Stimulated activated CD8-positive, alpha-beta memory T cell treated with anti-CD3 and anti-CD28 coated beads, Interleukin-15, amount 100 ng/mL, for 4 hours (primary cell): Measurements from ENCODE around the gene EGLN1.

Source experiments
- DNase-seq, 2 donors: peaks; one replicate each; pipeline ENCODE4 v3.0.0-alpha.2; 2020; ENCODE audit warnings: low read depth in 2 of 2

The EGLN1 gene

DNA sequence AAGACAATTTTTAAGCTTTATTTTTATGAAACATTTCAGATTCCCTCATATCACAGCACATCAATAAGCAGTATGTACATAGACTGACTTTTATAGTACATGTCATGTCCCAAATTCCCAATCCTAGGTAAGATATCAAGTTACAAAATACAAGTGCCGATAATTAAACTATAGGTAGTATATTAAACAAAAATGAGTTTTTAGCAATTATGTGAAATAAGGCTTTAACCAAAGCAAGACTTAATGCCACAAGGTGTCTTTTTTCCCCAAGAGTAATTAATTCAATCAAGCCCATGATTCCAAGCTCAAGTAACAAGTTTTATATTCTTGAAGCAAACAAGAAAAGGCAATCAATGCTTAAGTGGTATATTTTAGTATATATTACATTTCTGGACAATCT lies 89.3 kb downstream of the EGLN1 start:
- no peak for DNase-seq

DNA sequence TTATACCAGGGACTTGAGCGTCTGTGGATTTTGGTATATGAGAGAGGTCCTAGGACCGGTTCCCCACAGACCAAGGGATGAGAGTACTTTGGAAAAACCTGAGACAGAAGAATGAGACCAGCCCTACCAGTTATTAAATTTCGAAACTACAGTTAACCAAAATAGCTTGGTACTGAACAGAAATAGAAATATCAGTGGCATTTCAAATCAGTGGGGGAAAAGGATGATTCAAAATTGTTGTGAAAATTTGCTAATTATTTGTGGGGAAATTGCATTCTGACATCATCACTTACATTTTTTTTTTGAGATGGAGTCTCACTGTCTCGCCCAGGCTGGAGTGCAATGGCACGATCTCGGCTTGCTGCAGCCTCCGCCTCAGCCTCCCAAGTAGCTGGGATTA lies 92.6 kb downstream of the EGLN1 start:
- no peak for DNase-seq

DNA sequence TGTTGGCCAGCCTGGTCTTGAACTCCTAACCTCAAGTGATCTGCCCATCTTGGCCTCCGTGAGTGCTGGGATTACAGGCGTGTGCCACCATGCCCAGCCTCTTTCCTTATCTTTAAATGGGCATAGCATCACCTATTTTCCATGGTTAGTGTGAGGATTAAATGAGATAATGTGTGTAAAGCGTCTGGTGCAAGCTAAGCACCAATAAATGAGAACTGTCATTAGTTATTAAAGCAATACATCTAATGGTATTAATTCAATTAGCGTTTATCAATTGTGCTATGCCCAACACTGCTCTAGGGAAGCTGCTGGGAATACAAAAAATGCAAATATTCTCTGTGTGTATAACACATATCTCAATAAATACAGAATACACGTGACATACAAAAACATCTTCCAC lies 94.5 kb downstream of the EGLN1 start:
- DNase-seq = no peak

DNA sequence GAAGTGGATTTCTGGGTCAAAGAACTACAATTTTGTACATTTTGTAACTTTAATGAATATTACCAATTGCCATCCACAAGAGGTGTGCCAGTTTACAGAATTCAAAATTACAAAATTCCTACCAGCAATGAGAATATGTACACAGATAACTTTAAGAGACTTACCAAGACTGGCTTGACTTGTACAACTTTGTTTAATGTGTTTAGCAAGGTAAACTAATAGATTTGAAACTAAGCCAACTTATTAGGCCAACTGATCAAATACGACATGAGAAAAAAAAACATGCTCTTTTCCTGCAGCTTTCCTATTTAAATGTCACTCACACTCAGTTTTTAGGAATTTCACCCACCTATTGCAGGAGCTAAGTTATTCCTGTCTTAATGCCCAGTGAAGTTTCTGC lies 95.8 kb downstream of the EGLN1 start:
- no peak for DNase-seq

DNA sequence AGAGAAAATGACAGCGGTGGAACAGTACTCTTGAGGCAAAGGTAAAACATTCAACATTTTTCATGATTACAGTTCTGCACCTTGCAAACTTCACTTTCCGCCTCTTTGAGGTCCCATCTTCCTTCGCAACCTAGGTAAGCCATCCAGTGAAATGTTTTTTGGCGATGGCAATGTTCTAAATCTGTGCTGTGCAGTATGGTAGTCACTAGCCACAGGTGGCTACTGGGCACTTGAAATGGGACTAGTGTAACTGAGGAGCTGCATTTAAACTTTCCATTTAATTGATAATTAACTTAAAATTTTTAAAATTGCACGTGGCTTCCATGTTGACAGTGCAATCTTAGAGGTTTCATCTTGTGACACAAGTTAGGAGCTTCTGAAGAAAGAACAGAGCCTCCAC lies 97.4 kb downstream of the EGLN1 start:
- no peak for DNase-seq

DNA sequence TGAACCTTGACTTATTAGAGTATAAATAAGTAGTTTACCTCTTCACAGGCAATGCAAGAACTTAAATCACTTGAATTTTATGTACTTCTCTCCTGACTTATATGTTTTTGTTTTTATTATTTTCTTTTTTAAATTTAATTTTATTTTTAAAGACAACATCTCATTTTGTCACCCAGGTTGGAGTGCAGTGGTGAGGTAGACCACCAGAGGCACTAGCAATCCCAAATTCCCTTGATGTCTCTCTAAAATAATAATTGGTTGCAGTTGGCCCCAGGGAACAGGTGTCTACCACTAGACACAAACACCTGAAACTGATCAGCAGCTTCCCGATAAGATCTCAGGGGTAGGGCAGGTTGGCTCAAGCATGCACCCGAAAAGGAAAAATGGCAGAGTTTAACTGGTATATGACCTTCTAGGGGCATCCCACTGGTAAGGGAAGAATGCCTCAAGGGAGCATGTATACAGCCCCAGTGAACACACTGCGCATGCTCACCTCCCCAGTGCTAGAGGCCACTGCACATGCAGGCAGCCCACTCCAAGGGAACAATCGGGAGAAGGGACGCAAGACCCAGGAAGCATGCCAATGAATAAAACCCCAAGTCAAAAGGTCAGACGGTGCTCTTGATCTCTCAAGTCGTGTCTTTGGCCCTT lies 99.1 kb downstream of the EGLN1 start:
- no peak for DNase-seq

DNA sequence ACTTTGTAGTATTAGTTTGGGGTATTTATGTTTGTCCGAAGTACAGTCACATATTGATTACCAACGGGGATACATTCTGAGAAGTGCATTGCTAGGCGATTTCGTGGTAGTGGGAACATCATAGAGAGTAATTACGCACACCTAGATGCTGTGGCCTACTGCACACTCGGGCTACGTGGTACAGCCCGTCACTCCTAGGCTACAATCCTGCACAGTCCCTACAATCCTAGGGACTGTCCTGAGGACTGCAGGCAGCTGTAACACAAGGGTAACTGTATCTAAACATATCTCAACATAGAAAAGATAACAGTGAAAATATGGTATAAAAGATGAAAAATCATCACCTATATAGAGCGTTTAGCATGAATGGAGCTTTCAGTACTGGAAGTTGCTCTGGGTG lies 103.0 kb downstream of the EGLN1 start:
- DNase-seq = no peak

DNA sequence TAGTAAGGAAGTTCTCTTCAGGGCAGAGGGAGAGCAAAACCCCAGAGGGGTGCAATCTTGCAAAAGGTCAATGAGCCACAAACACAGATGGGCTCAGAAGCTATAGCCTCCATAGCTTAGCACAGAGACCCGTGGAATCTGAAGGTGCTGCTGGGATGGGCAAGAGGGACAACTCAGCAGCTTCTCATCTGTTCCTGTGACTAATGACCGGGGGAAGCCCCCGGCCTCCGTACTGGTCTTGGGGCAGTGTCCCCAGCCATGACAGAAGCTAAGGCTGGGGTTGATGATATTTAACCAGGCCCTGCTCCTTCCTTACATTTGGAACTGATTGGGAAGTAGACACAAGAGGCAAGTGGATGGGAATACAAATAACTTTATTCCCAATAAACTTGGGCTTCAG lies 103.5 kb downstream of the EGLN1 start:
- no peak for DNase-seq

DNA sequence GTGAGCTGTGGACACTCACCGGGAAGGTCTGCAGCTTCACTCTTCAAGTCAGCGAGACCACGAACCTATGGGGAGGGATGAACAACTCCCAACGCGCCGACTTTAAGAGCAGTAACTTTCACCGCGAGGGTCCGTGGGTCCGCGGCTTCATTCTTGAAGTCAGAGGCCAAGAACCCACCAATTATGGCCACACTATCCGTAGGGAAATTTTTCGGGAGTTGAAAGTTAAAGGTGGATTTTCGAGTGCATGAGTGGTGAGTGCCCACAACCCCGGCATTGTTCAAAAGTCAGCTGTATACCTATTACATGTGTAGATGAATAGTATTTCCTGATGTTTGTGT lies 104.1 kb downstream of the EGLN1 start:
- no peak for DNase-seq

DNA sequence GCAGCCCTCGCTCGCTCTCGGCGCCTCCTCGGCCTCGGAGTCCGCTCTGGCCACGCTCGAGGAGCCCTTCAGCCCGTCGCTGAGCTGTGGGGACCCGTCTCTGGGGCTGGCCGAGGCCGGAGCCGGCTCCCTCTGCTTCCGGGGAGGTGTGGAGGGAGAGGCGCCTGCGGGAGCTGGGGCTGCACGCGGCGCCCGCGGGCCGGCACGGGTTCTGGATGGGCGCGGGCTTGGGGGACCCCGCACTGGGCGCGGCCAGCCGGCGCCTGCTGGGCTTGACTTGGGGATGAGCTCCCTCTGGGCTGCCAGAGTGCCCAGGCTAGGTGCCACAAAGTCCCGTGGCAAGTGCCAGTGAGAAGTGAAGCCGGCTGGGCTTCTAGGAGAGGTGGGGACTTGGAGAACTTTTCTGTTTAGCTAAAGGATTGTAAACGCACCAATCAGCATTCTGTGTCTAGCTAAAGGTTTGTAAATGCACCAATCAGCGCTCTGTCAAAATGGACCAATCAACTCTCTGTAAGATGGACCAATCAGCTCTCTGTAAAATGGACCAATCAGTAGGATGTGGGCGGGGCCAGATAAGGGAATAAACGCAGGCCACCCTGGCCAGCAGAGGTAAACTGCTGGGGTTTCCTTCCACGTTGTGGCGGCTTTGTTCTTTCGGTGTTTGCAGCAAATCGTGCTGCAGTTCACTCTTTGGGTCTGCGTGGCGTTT lies 104.6 kb downstream of the EGLN1 start:
- DNase-seq = no peak

DNA sequence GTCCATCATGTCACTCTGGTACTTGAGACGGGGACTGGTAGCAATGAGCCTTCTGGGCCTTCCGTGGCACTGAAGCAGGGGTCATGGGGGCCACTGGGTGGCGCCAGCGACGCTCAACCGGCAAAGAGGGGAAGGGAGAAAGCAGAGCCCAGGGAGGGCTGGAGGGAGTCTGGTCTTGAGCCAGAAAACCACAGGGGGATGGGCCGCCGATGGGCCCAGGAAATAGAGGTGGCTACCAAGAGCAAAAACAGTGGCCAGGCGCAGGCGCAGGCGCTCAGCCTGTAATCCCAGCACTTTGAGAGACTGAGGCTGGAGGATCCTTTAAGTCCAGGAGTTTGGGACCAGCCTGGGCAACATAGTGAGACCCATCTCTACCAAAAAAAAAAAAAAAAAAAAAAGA lies 106.2 kb downstream of the EGLN1 start:
- no peak for DNase-seq
